ENCODE measurements around the gene APOBR.
"Not testable (repeated sequence)": the region's sequence is repeated elsewhere in the genome, so short reads cannot be mapped to it uniquely, and the experiment has no call there.

Gene APOBR

GRCh38 chr16:28499854-28500253 is 5.4 kb downstream of the APOBR start:
- no peak for TF ChIP-seq CTCF (IDR thresholded peaks at IDR 0.05; ENCODE audit: control extremely low read depth, extremely low read depth, low read depth, missing control alignments)
- CTCF ChIA-PET, result no interaction called here
- peak; percentile 19 for DNase-seq (ENCODE audit: extremely low spot score)
- POLR2A ChIA-PET, result no interaction called here

- CTCF ChIA-PET; DNase-seq (ENCODE audit: extremely low spot score); POLR2A ChIA-PET: not testable (repeated sequence)
These were observed 6.2 kb downstream of the APOBR start for GRCh38 chr16:28500476-28501180.

- ChIA-PET CTCF (no interaction called here), POLR2A (no interaction called here)
- no peak for DNase-seq (ENCODE audit: extremely low spot score)
- no peak for TF ChIP-seq CTCF (IDR thresholded peaks at IDR 0.05; ENCODE audit: control extremely low read depth, extremely low read depth, low read depth, missing control alignments)
These were observed 7.1 kb downstream of the APOBR start for GRCh38 chr16:28501258-28502232.

GRCh38 chr16:28502290-28502689 is 7.8 kb downstream of the APOBR start:
- no peak for DNase-seq (ENCODE audit: extremely low spot score)
- TF ChIP-seq CTCF (IDR thresholded peaks at IDR 0.05; ENCODE audit: control extremely low read depth, extremely low read depth, low read depth, missing control alignments), result no peak
- POLR2A ChIA-PET, result no interaction called here
- CTCF ChIA-PET, result no interaction called here

GRCh38 chr16:28503470-28504259 is 9.2 kb downstream of the APOBR start:
- TF ChIP-seq CTCF (IDR thresholded peaks at IDR 0.05; ENCODE audit: control extremely low read depth, extremely low read depth, low read depth, missing control alignments), result no peak
- ChIA-PET CTCF (interaction anchor here (1.1 to 1.3 kb wide), 2 partner anchors 12 to 183 kb away, joined by 3 to 4 read pairs; no protein-coding TSS in a partner anchor), POLR2A (interaction anchor here (0.5 to 0.9 kb wide), 2 partner anchors 10 to 12 kb away, joined by 3 to 8 read pairs; partner anchors contain the start of gene CLN3)
- DNase-seq (ENCODE audit: extremely low spot score), result peak; percentile 14

- no peak for DNase-seq (ENCODE audit: extremely low spot score)
- CTCF ChIA-PET, result no interaction called here
These were observed 10.4 kb downstream of the APOBR start for GRCh38 chr16:28504707-28505404.

More at GRCh38 chr16:28504707-28505404, 10.4 kb downstream of the APOBR start:
- POLR2A ChIA-PET, result no interaction called here
- TF ChIP-seq CTCF (IDR thresholded peaks at IDR 0.05; ENCODE audit: control extremely low read depth, extremely low read depth, low read depth, missing control alignments), result no peak

Measured in GM10248 (cell line).